Measurements from ENCODE around the gene RNH1. TPM values are rescaled to one million over a fixed set of nuclear protein-coding genes. Genes with fewer than 3 reads are reported as not detected.

Gene RNH1
- total RNA-seq, 2 experiments from 2014 or later: 101 to 102 TPM

- intact Hi-C loops (cut with micrococcal nuclease): no loop called here
- H3K27me3 Mint-ChIP-seq (ENCODE audit: low read depth): no peaks in the 10 kb centered on the region
- H3K36me3 Mint-ChIP-seq (ENCODE audit: low read depth): peaks cover 3% of the 10 kb centered on the region
- no peaks in the 10 kb centered on the region for H3K9me3 Mint-ChIP-seq
- H3K4me1 Mint-ChIP-seq (ENCODE audit: low read depth): no peaks in the 10 kb centered on the region
- no peak overlapping the region for H3K27ac Mint-ChIP-seq
- CTCF ChIA-PET: interaction anchor here (0.6 kb wide), 1 partner anchor 77 kb away, joined by 4 read pairs; no protein-coding TSS in a partner anchor
- no peak overlapping the region for H3K4me3 Mint-ChIP-seq
- DNase-seq: no peak
Measured at GRCh38 chr11:488992-489391, 18.1 kb downstream of the RNH1 start.

GRCh38 chr11:488579-488978, 18.5 kb downstream of the RNH1 start:
- DNase-seq: no peak
- Mint-ChIP-seq H3K27me3 (ENCODE audit: low read depth) (no peaks in the 10 kb centered on the region), H3K9me3 (no peaks in the 10 kb centered on the region), H3K4me1 (ENCODE audit: low read depth) (no peaks in the 10 kb centered on the region), H3K4me3 (no peak overlapping the region), H3K36me3 (ENCODE audit: low read depth) (peaks cover 3% of the 10 kb centered on the region), H3K27ac (no peak overlapping the region)
- CTCF ChIA-PET: no interaction called here
- intact Hi-C loops (cut with micrococcal nuclease): no loop called here

- no peaks in the 10 kb centered on the region for H3K27me3 Mint-ChIP-seq (ENCODE audit: low read depth)
- CTCF ChIA-PET: no interaction called here
- intact Hi-C loops (cut with micrococcal nuclease): no loop called here
- DNase-seq: no peak
- H3K36me3 Mint-ChIP-seq (ENCODE audit: low read depth): peaks cover 3% of the 10 kb centered on the region
- no peak overlapping the region for H3K27ac Mint-ChIP-seq
- no peak overlapping the region for H3K4me3 Mint-ChIP-seq
- H3K9me3 Mint-ChIP-seq: no peaks in the 10 kb centered on the region
- no peaks in the 10 kb centered on the region for H3K4me1 Mint-ChIP-seq (ENCODE audit: low read depth)
Measured at GRCh38 chr11:488062-488461, 19.0 kb downstream of the RNH1 start.

- no peaks in the 10 kb centered on the region for H3K4me1 Mint-ChIP-seq (ENCODE audit: low read depth)
- H3K36me3 Mint-ChIP-seq (ENCODE audit: low read depth): peaks cover 3% of the 10 kb centered on the region
- no peak overlapping the region for H3K27ac Mint-ChIP-seq
- no peak overlapping the region for H3K4me3 Mint-ChIP-seq
- no peaks in the 10 kb centered on the region for H3K9me3 Mint-ChIP-seq
- H3K27me3 Mint-ChIP-seq (ENCODE audit: low read depth): no peaks in the 10 kb centered on the region
- intact Hi-C loops (cut with micrococcal nuclease): no loop called here
- CTCF ChIA-PET: no interaction called here
- no peak for DNase-seq
Measured at GRCh38 chr11:487571-488021, 19.4 kb downstream of the RNH1 start.

GRCh38 chr11:486189-486588, 20.9 kb downstream of the RNH1 start:
- H3K4me3 Mint-ChIP-seq: no peak overlapping the region
- intact Hi-C loops (cut with micrococcal nuclease): no loop called here
- peaks cover 2% of the 10 kb centered on the region for H3K36me3 Mint-ChIP-seq (ENCODE audit: low read depth)
- no peaks in the 10 kb centered on the region for H3K27me3 Mint-ChIP-seq (ENCODE audit: low read depth)
- DNase-seq: no peak
- no peak overlapping the region for H3K27ac Mint-ChIP-seq
- no peaks in the 10 kb centered on the region for H3K9me3 Mint-ChIP-seq
- CTCF ChIA-PET: no interaction called here
- no peaks in the 10 kb centered on the region for H3K4me1 Mint-ChIP-seq (ENCODE audit: low read depth)

GRCh38 chr11:484616-485015, 22.4 kb downstream of the RNH1 start:
- no peak overlapping the region for H3K4me3 Mint-ChIP-seq
- no peaks in the 10 kb centered on the region for H3K9me3 Mint-ChIP-seq

GRCh38 chr11:479311-479710, 27.7 kb downstream of the RNH1 start:
- DNase-seq: no peak
- Mint-ChIP-seq H3K27ac (no peak overlapping the region), H3K9me3 (no peaks in the 10 kb centered on the region), H3K4me3 (no peak overlapping the region), H3K4me1 (ENCODE audit: low read depth) (no peaks in the 10 kb centered on the region), H3K27me3 (ENCODE audit: low read depth) (no peaks in the 10 kb centered on the region), H3K36me3 (ENCODE audit: low read depth) (peaks cover 2% of the 10 kb centered on the region)
- CTCF ChIA-PET: no interaction called here
- intact Hi-C loops (cut with micrococcal nuclease): no loop called here

More at GRCh38 chr11:484616-485015, 22.4 kb downstream of the RNH1 start:
- Mint-ChIP-seq H3K27ac (no peak overlapping the region), H3K4me1 (ENCODE audit: low read depth) (no peaks in the 10 kb centered on the region), H3K36me3 (ENCODE audit: low read depth) (peaks cover 2% of the 10 kb centered on the region), H3K27me3 (ENCODE audit: low read depth) (no peaks in the 10 kb centered on the region)
- CTCF ChIA-PET: no interaction called here
- intact Hi-C loops (cut with micrococcal nuclease): no loop called here
- no peak for DNase-seq

- H3K4me3 Mint-ChIP-seq: no peak overlapping the region
- intact Hi-C loops (cut with micrococcal nuclease): no loop called here
- no peaks in the 10 kb centered on the region for H3K9me3 Mint-ChIP-seq
- no peaks in the 10 kb centered on the region for H3K27me3 Mint-ChIP-seq (ENCODE audit: low read depth)
- H3K36me3 Mint-ChIP-seq (ENCODE audit: low read depth): peaks cover 2% of the 10 kb centered on the region
- no peak overlapping the region for H3K27ac Mint-ChIP-seq
- DNase-seq: no peak
- CTCF ChIA-PET: interaction anchor here (1.6 kb wide), 1 partner anchor 41 kb away, joined by 4 read pairs; no protein-coding TSS in a partner anchor
- H3K4me1 Mint-ChIP-seq (ENCODE audit: low read depth): no peaks in the 10 kb centered on the region
Measured at GRCh38 chr11:477052-477715, 29.9 kb downstream of the RNH1 start.

- Mint-ChIP-seq H3K4me3 (no peak overlapping the region), H3K27ac (no peak overlapping the region), H3K9me3 (no peaks in the 10 kb centered on the region), H3K36me3 (ENCODE audit: low read depth) (peaks cover under 1% of the 10 kb centered on the region), H3K4me1 (ENCODE audit: low read depth) (no peaks in the 10 kb centered on the region), H3K27me3 (ENCODE audit: low read depth) (no peaks in the 10 kb centered on the region)
- intact Hi-C loops (cut with micrococcal nuclease): no loop called here
- CTCF ChIA-PET: interaction anchor here (0.8 to 1.6 kb wide), 2 partner anchors 31 to 42 kb away, joined by 3 to 4 read pairs; no protein-coding TSS in a partner anchor
- no peak for DNase-seq
Measured at GRCh38 chr11:476416-476815, 30.6 kb downstream of the RNH1 start.

- CTCF ChIA-PET: interaction anchor here (0.8 to 1.6 kb wide), 2 partner anchors 31 to 43 kb away, joined by 3 to 4 read pairs; no protein-coding TSS in a partner anchor
- Mint-ChIP-seq H3K4me3 (no peak overlapping the region), H3K4me1 (ENCODE audit: low read depth) (no peaks in the 10 kb centered on the region), H3K27me3 (ENCODE audit: low read depth) (no peaks in the 10 kb centered on the region), H3K36me3 (ENCODE audit: low read depth) (no peaks in the 10 kb centered on the region), H3K9me3 (no peaks in the 10 kb centered on the region), H3K27ac (no peak overlapping the region)
- intact Hi-C loops (cut with micrococcal nuclease): no loop called here
- no peak for DNase-seq
Measured at GRCh38 chr11:475941-476340, 31.1 kb downstream of the RNH1 start.

GRCh38 chr11:474914-475506, 32.0 kb downstream of the RNH1 start:
- no peaks in the 10 kb centered on the region for H3K36me3 Mint-ChIP-seq (ENCODE audit: low read depth)
- intact Hi-C loops (cut with micrococcal nuclease): no loop called here
- CTCF ChIA-PET: no interaction called here
- H3K27me3 Mint-ChIP-seq (ENCODE audit: low read depth): no peaks in the 10 kb centered on the region
- H3K4me1 Mint-ChIP-seq (ENCODE audit: low read depth): no peaks in the 10 kb centered on the region
- no peak for DNase-seq
- no peaks in the 10 kb centered on the region for H3K9me3 Mint-ChIP-seq
- no peak overlapping the region for H3K27ac Mint-ChIP-seq
- H3K4me3 Mint-ChIP-seq: no peak overlapping the region

GRCh38 chr11:473962-474785, 32.9 kb downstream of the RNH1 start:
- no peak overlapping the region for H3K27ac Mint-ChIP-seq
- no peaks in the 10 kb centered on the region for H3K9me3 Mint-ChIP-seq
- H3K36me3 Mint-ChIP-seq (ENCODE audit: low read depth): no peaks in the 10 kb centered on the region
- H3K4me1 Mint-ChIP-seq (ENCODE audit: low read depth): peaks cover 1% of the 10 kb centered on the region
- no peaks in the 10 kb centered on the region for H3K27me3 Mint-ChIP-seq (ENCODE audit: low read depth)
- H3K4me3 Mint-ChIP-seq: no peak overlapping the region
- intact Hi-C loops (cut with micrococcal nuclease): no loop called here
- DNase-seq: no peak
- CTCF ChIA-PET: no interaction called here

Data from activated naive CD4-positive, alpha-beta T cell treated with anti-CD3 and anti-CD28 coated beads for 36 hours (primary cell).